Breast epithelium (tissue), 3 donors: ENCODE data around the gene MPPED2.

Experiments
- POLR2A ChIP-seq: fragments of 450-650 bp; IDR thresholded peaks from one replicate; pipeline ENCODE4 v1.6.1; 2016; ENCODE audit warnings: antibody characterized with exemption, mild to moderate bottlenecking, moderate library complexity
- TF ChIP-seq, protein P1 (sequence below), 3 donors: fragments of 450-650 bp; IDR thresholded peaks; one replicate each; pipeline ENCODE4 v1.5.1; 2016 to 2017; ENCODE audit warnings: antibody characterized with exemption in 3 of 3, mild to moderate bottlenecking in 3 of 3, moderate library complexity in 3 of 3

DNA sequence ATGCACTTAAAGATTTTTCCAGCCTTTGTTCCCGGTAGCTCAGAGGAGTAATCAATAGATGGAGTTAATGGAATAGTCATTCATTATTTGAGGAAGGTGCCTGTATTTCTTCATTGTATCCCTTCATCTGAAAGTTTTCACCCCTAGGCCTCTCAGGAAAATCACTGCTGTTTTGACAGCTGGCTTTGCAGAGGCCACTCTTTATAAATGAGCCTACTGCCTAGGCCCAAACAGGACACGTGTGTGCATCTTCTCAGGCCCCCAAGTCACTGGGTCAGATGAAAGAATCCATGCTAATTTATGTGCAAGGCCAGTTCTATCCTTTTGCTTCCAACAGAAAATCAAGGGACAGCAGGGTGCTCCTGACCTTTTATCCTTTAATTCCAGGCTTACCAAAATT, 76.8 kb downstream of the MPPED2 start:
- no peak for TF ChIP-seq POLR2A
- TF ChIP-seq, protein P1, sequence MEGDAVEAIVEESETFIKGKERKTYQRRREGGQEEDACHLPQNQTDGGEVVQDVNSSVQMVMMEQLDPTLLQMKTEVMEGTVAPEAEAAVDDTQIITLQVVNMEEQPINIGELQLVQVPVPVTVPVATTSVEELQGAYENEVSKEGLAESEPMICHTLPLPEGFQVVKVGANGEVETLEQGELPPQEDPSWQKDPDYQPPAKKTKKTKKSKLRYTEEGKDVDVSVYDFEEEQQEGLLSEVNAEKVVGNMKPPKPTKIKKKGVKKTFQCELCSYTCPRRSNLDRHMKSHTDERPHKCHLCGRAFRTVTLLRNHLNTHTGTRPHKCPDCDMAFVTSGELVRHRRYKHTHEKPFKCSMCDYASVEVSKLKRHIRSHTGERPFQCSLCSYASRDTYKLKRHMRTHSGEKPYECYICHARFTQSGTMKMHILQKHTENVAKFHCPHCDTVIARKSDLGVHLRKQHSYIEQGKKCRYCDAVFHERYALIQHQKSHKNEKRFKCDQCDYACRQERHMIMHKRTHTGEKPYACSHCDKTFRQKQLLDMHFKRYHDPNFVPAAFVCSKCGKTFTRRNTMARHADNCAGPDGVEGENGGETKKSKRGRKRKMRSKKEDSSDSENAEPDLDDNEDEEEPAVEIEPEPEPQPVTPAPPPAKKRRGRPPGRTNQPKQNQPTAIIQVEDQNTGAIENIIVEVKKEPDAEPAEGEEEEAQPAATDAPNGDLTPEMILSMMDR (IDR thresholded peaks at IDR 0.05) = no peak
